ENCODE data around the gene C17orf113.

GRCh38 chr17:42050393-42051012 lies at the start of gene C17orf113:
- TF ChIP-seq USF1 (IDR thresholded peaks at IDR 0.05) (no peak), CEBPB (IDR thresholded peaks at IDR 0.05) (no peak), NFIC (IDR thresholded peaks at IDR 0.05) (no peak), MAX (IDR thresholded peaks at IDR 0.05) (no peak), EP300 (IDR thresholded peaks at IDR 0.05; ENCODE audit: borderline replicate concordance) (no peak), TAF1 (IDR thresholded peaks at IDR 0.05; ENCODE audit: low read depth) (0 out of 2 replicates have a peak, but pooled peaks have one; percentile 49), REST (IDR thresholded peaks at IDR 0.05; ENCODE audit: low read depth) (no peak), CREB1 (IDR thresholded peaks at IDR 0.05; ENCODE audit: low read depth) (no peak)

Measured in Ishikawa (cell line).